Measurements from ENCODE around the gene VSTM2L.

The VSTM2L gene

DNA sequence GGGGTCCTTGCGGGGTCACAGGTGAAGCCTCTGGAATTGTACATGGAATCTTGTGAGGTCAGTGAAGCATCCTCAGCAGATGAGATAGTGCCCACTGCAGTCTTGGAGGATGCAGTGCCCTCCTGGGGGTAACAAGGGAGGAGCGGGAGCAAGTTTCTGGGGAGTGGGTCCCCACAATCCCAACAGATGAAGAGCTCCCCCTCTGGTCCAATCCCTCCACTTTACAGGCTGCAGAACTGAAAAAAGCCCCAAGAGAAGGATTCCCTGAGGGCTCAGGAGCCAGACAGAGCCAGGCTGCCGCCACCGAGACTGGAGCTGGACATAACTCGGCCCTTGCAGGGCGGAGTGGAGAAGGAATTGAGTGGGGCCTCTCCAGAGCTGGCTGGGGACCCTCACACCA lies 77.9 kb downstream of the VSTM2L start:
- in situ Hi-C loops (cut with HindIII; ENCODE audit: low pct_unique_long_range_greater_than_20kb, low sequenced_read_pairs) = no loop called here
- no peak for DNase-seq (ENCODE audit: low read depth in 1 of 2, low spot score in 1 of 2)
- no peak for TF ChIP-seq JUND (IDR thresholded peaks at IDR 0.05; ENCODE audit: low read depth)

DNA sequence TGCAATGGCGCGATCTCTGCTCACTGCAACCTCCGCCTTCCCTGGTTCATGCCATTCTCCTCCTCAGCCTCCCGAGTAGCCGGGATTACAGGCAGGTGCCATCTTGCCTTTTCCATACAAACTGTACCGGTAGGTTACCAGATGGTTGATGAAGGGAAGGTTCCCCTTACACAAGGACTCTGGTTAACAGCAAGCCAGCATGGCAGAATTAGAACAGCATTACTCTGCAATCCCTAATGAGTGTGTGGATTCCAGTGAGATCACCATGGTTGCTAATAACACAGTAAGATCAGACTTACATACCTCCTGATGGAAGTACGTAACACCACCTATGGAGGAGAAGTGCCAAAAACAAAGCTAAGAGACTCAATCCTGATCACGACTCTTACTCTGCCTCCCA lies 78.6 kb downstream of the VSTM2L start:
- in situ Hi-C loops (cut with HindIII; ENCODE audit: low pct_unique_long_range_greater_than_20kb, low sequenced_read_pairs) = no loop called here
- TF ChIP-seq JUND (IDR thresholded peaks at IDR 0.05; ENCODE audit: low read depth) = no peak
- no peak for DNase-seq (ENCODE audit: low read depth in 1 of 2, low spot score in 1 of 2)

DNA sequence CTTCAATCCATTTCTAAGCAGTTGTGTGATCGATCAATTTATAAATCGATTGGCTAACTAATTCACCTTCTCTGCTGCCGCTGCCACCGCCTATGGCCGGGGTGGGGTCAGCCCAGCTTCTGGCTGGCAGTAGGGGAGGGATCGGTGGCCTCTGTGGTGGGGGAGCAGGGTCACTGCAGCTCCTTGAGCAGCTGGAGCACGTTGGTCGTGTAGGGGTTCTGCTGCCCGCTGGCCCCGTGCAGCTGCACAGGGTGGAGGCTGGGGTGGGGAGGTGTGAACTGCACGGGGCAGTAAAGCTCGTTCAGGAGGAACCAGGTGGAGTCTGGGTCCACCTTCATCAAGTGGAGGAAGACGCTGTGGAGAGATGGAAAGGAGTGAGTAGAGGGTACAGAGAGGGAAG lies 80.4 kb downstream of the VSTM2L start:
- in situ Hi-C loops (cut with HindIII; ENCODE audit: low pct_unique_long_range_greater_than_20kb, low sequenced_read_pairs) = no loop called here
- TF ChIP-seq JUND (IDR thresholded peaks at IDR 0.05; ENCODE audit: low read depth) = no peak
- DNase-seq (ENCODE audit: low read depth in 1 of 2, low spot score in 1 of 2) = no peak

DNA sequence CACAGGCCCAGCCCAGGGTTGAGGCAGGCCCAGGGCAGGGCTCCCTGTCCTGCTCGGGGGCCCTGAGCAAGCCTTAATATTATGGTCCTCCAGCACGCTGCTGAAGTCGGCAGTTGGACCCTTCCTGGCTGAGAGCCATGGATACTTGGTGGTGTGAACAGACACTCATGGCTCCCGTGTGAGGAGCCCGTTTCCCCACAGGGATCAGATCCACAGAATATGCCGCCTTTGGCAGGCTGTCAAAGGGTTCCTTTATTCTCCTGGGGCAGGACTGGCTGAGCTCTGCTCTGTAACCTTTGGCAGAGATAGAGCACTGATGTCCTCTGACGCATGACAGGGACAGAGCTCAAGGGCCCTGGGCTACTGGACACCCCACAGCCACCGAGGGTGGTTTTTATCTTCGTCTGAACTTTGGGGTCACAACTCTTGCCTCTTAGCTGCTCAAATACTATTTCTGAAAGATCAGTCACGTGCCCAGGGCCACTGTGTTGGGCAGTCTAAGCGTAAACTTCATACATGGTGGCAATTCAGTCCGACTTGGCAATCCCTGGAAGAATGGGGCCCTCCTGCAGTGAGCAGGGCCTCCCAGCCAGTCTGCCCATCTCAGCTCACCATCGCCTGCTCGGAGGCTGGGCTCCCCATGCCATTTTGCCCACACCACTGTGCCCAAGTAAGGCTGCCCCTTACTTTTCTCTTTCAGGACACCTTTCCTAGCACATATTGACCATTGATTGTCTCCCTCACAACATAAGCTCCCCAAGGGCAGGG lies 81.3 kb downstream of the VSTM2L start:
- no peak for TF ChIP-seq JUND (IDR thresholded peaks at IDR 0.05; ENCODE audit: low read depth)
- in situ Hi-C loops (cut with HindIII; ENCODE audit: low pct_unique_long_range_greater_than_20kb, low sequenced_read_pairs) = no loop called here
- DNase-seq (ENCODE audit: low read depth in 1 of 2, low spot score in 1 of 2) = no peak

DNA sequence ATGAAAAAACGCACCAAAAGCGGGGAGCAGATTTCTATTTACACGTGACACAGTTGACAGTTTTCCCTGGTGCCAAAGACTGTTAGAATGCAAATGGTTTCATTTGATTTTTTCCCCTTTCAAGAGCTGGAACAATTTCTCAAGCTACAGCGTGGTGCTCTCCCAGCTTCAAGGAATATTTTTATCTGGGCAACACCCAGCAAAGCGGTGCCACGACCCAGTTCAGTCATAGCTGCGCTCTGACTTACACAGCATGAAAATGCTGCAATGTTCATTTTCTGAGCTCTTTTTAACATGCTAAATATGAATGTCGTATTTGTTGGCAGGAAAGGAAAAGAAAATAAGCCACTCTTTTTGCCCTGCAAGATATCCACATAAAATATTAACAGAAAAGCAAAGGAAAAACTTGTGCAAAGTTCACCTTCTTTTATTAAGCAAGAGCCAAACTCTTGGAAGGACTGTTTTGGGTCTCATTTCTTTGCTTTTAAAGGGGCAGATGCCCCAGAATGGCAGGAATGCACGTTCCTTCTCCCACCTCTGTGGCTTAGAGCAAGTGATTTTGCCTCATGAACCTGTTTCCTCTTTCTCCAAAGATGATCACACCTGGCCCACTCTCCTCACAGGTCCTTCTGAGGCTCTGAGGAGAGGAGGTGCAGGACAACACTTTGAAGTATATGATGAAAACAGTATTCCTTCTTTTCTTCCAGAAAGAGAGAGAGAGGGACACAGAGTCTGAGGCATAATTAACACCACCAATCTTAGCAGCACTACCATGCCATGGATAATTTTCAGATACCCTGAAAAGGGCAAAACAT lies 83.3 kb downstream of the VSTM2L start:
- DNase-seq (ENCODE audit: low read depth in 1 of 2, low spot score in 1 of 2) = no peak
- no peak for TF ChIP-seq JUND (IDR thresholded peaks at IDR 0.05; ENCODE audit: low read depth)
- in situ Hi-C loops (cut with HindIII; ENCODE audit: low pct_unique_long_range_greater_than_20kb, low sequenced_read_pairs) = no loop called here

DNA sequence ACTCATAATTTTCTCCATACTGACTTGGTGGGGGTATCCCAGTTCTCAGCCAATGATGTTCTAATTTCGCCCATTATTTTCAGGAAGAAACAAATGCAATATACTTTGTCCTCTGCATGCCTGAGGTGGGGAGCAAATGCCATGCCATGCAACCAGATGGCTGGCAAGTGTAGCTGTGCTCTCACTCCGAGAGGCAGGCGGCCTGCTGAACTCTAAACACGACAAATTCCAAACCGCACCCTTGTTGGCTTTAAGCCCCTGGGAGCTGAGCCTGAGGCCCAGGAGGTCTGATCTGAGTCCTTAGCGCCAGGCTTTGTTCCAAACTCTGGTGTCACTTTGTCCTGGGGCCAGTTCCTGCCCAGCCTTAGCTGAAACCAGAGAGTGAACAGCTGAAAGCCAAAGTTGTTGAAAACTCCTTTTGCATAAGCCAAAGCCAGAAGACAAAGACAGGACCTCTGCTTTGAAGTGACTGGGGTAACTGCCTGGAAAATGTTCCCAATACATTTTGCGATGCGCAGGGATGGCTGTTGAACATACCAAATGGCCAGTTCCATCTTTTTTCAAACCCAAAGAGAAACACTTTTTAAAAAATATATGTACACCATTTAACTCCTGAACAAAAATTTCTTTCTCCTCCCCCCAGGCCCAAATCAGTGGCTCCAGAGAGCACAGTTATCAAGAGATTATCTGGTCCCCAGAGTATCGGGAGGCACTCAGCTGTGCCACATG lies 84.1 kb downstream of the VSTM2L start:
- no peak for DNase-seq (ENCODE audit: low read depth in 1 of 2, low spot score in 1 of 2)
- TF ChIP-seq JUND (IDR thresholded peaks at IDR 0.05; ENCODE audit: low read depth) = no peak
- in situ Hi-C loops (cut with HindIII; ENCODE audit: low pct_unique_long_range_greater_than_20kb, low sequenced_read_pairs) = no loop called here

DNA sequence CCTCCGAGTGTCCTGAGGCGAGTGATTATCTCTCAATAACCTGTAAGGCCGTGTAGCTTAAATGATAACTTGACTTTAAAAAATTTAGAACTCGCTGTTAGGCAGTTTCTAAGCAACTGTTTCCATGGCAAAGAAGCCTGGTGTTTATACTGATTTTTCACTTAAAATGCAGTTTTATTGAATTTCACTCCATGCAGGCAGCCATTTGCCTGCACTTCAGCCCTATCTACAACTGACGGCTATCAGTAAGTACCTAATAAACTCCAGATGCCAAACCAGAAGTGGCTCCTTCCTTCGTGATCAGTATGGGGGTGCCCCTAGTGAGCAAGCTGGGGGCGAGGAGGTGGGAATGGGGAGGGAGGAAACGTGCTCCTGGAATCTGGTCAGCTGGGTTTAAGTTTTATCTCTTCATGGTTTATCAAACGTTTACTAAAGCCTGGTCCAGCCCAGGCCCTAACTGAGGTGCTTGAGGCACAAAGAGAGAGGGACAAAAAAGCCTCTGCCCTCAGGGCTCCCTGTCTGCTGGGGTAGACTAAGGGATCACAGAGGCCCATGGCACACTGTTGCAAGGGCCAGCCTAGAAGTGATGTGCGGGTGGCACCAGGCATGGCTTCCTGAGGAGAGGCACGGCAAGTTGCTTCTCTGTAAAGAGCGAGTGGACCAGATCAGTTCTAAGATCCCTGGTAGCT lies 84.8 kb downstream of the VSTM2L start:
- in situ Hi-C loops (cut with HindIII; ENCODE audit: low pct_unique_long_range_greater_than_20kb, low sequenced_read_pairs) = no loop called here
- no peak for TF ChIP-seq JUND (IDR thresholded peaks at IDR 0.05; ENCODE audit: low read depth)
- no peak for DNase-seq (ENCODE audit: low read depth in 1 of 2, low spot score in 1 of 2)

DNA sequence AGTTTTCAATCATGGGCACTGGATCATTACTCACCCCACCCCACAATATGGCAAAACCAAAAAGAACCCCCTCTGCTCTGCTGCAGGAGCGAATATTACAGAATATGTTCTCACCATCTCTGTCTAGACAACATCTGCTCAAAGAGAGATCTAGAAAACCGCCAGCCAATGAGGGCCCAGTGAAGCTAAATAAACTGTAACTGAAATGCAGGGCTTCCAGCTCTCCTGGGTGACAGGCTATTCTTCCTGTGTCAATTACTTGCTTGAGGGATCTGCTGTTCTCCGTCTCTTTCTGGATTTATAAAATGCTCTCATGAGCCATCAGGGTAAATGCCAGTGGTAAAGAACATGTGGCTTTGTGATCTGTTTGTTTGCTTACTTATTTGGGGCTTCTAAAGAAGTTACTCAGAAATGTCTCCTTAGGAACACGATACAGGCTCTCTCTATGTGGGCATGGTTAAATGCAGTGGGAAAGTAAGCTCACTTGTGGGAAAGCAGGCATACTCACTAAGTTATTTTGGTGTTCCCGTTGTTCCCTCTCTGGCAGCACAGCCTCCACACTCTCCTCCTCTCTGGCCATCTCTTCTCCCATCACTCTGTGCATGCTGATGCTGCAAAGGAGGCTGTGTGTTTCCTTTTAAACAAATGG lies 85.5 kb downstream of the VSTM2L start:
- DNase-seq (ENCODE audit: low read depth in 1 of 2, low spot score in 1 of 2) = no peak
- in situ Hi-C loops (cut with HindIII; ENCODE audit: low pct_unique_long_range_greater_than_20kb, low sequenced_read_pairs) = no loop called here
- TF ChIP-seq JUND (IDR thresholded peaks at IDR 0.05; ENCODE audit: low read depth) = no peak

DNA sequence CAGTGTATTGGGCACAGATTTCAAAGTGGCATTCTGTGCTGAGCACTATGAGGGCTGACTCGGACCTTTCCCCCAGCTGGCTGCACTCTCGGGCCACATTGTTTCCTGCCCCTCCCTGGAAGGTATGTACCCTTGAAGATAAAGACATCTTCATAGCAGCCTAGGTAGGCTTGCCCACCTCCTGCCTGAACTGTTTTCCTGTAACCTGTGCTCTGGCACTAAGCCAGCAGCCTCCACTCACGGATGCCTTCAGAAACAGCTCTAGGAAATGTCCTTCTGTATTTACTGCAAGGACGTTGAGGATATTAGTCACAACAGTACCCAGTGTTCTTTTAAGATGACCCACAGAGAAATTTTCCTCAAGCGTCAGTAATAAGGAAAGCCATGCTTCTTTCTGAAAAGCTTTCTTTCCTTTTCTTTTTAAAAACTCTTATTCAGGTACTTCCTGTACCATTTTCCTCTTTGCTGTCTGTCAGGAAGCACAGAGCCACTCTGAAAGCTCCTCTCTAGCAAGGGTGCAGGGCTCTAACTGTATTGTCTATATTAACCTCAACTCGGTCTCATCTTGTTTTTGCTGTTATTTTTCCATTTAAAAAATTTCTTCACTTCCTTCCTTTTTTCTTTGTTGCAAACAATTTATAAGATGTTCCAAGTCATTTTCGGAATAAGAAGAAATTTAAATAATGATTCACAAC lies 86.8 kb downstream of the VSTM2L start:
- DNase-seq (ENCODE audit: low read depth in 1 of 2, low spot score in 1 of 2) = no peak
- no peak for TF ChIP-seq JUND (IDR thresholded peaks at IDR 0.05; ENCODE audit: low read depth)
- in situ Hi-C loops (cut with HindIII; ENCODE audit: low pct_unique_long_range_greater_than_20kb, low sequenced_read_pairs) = no loop called here

DNA sequence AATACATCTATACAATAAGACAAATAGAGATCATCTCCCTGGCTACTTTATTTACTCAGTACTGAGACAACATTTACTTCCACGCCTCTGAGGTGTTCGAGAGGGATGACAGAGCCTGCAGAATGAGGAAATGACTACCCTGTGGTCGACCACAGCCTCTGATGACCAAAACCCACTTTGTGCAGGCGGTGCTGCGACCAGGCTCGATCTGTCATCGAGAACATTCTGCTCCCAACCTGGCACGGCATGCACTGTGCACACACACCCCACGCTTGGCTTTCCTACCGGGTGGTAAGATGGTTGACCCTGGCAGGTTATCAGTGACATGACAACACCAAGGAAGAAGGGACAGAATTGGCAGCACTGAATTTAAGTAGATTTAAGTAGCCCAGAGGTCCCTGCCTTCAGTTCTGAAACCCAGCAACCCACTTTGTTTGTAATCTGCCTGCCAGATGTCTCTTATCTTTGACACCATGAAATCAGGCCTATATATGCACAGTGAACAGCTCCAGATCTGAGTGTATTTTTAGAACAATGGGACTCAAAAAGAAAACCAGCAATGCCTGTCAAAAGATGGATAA lies 87.7 kb downstream of the VSTM2L start:
- TF ChIP-seq JUND (IDR thresholded peaks at IDR 0.05; ENCODE audit: low read depth) = no peak
- in situ Hi-C loops (cut with HindIII; ENCODE audit: low pct_unique_long_range_greater_than_20kb, low sequenced_read_pairs) = no loop called here
- peak; percentile 31 to 60 for DNase-seq (ENCODE audit: low read depth in 1 of 2, low spot score in 1 of 2)

DNA sequence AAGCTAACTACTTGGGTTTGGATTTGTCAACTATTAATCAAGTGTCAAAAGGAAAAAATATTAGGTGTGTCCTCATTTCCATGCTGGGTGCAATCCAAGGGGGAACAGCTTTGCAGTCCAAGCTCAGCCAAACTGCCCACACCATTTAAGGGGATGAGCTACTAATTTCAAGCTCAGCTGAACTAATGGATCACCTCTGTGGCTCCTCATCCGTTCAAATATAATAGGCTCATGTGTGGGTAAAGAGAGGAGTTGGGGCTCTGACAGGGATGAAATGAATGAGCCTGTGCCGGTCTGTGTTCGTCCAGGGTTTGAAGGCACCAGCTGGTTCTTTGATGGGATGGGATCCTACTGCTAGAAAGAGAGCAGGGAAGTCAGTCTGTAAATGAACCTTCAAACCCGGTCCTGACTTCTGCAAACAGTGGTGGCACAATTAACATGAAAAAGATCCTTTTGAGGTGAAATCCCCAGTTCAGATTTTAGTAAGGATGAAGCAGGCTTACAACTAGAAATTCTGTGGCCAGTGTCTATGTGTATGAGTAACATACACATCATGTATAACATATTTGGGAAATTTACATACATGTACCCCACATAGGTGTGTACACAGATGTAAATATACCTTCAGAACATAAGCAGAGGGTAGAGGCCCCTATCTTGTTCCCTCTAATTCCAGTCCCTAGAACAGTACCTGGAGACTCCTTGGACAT lies 88.4 kb downstream of the VSTM2L start:
- in situ Hi-C loops (cut with HindIII; ENCODE audit: low pct_unique_long_range_greater_than_20kb, low sequenced_read_pairs) = no loop called here
- DNase-seq (ENCODE audit: low read depth in 1 of 2, low spot score in 1 of 2) = no peak
- no peak for TF ChIP-seq JUND (IDR thresholded peaks at IDR 0.05; ENCODE audit: low read depth)
